Ovary (tissue), 3 donors: ENCODE measurements around the gene SRMS.

Experiments used
- EP300 ChIP-seq: sonication (generic); formaldehyde crosslinking; IDR thresholded peaks from one replicate; pipeline ENCODE4 v1.6.1; 2017; ENCODE audit warnings: antibody characterized with exemption
- POLR2A ChIP-seq: fragments of 450-650 bp; IDR thresholded peaks from one replicate; pipeline ENCODE4 v1.6.1; 2017; ENCODE audit warnings: antibody characterized with exemption, mild to moderate bottlenecking, moderate library complexity
- TF ChIP-seq, protein P1 (sequence below), 3 donors: fragments of 450-650 bp in 2 of 3; fragments of 200-600 bp in 1 of 3; IDR thresholded peaks; one replicate each; pipeline versions ENCODE4 v1.5.1 to v1.8.0; 2016 to 2022; ENCODE audit warnings: antibody characterized with exemption in 3 of 3, mild to moderate bottlenecking in 1 of 3
- donor health status: DM: no; HTN: no; CAD: no.

GRCh38 chr20:63555661-63556381, 8.3 kb upstream of the SRMS start:
- TF ChIP-seq, protein P1, sequence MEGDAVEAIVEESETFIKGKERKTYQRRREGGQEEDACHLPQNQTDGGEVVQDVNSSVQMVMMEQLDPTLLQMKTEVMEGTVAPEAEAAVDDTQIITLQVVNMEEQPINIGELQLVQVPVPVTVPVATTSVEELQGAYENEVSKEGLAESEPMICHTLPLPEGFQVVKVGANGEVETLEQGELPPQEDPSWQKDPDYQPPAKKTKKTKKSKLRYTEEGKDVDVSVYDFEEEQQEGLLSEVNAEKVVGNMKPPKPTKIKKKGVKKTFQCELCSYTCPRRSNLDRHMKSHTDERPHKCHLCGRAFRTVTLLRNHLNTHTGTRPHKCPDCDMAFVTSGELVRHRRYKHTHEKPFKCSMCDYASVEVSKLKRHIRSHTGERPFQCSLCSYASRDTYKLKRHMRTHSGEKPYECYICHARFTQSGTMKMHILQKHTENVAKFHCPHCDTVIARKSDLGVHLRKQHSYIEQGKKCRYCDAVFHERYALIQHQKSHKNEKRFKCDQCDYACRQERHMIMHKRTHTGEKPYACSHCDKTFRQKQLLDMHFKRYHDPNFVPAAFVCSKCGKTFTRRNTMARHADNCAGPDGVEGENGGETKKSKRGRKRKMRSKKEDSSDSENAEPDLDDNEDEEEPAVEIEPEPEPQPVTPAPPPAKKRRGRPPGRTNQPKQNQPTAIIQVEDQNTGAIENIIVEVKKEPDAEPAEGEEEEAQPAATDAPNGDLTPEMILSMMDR (IDR thresholded peaks at IDR 0.05), result no peak
- no peak for TF ChIP-seq EP300
- no peak for TF ChIP-seq POLR2A
